HS-5 (cell line): Measurements from ENCODE around the gene FSHB.
"Not testable (repeated sequence)": the region's sequence is repeated elsewhere in the genome, so short reads cannot be mapped to it uniquely, and the experiment has no call there.

ENCODE experiments used
- DNase-seq: peaks from one replicate; pipeline ENCODE4 v3.0.0-alpha.2; 2012; ENCODE audit warnings: low read depth

FSHB gene

DNA sequence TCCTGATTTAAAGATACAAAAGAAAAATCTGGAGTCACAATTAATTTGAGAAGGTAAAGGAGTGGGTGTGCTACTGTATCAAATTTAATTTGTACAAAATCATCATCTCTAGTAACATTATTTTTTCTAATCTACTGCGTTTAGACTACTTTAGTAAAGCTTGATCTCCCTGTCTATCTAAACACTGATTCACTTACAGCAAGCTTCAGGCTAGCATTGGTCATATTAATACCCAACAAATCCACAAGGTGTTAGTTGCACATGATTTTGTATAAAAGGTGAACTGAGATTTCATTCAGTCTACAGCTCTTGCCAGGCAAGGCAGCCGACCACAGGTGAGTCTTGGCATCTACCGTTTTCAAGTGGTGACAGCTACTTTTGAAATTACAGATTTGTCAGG, at the start of gene FSHB:
Gene FSHB, plus strand, starts transcription at position 301 of the 400 bp plus-strand sequence. CDS start 889 bp downstream, outside the sequence.
- no peak for DNase-seq

DNA sequence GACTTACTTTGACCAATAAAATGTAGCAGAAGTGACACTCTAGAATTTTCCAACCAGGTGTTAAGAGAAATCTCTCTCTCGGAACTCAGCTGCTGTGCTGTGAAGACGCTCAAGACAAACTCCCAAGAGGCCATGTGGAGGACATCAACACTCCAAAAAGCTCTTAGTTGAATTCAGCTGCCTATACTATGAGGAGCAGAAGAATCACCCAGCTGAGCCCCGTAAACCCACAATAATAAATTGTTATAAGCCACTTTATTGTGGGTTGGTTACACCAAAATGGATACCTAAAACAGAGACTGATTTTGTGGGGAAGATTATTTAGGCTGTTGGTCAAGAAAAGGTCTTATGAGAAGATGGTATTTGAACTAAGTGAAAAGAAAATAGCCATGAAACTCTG, 44.1 kb upstream of the FSHB start:
- no peak for DNase-seq

DNA sequence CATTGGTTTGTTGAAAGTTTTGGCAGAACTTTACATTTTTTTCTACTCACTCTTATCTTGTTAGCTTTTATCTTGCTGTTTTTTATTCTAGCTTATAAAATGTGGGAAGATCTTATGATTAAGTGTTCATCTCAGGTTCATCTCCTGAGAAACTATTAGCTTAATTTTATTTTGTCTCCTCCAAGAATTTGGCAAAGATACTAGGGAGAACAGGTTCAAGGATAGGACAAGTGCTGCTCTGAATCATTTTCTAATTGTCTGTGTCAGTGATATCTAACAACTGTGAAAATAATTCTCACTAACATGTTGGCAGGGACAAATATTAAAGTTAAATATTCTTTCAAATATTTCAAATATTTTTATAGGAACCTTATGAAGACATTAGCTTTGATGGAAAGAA, 38.2 kb upstream of the FSHB start:
- DNase-seq, result no peak

DNA sequence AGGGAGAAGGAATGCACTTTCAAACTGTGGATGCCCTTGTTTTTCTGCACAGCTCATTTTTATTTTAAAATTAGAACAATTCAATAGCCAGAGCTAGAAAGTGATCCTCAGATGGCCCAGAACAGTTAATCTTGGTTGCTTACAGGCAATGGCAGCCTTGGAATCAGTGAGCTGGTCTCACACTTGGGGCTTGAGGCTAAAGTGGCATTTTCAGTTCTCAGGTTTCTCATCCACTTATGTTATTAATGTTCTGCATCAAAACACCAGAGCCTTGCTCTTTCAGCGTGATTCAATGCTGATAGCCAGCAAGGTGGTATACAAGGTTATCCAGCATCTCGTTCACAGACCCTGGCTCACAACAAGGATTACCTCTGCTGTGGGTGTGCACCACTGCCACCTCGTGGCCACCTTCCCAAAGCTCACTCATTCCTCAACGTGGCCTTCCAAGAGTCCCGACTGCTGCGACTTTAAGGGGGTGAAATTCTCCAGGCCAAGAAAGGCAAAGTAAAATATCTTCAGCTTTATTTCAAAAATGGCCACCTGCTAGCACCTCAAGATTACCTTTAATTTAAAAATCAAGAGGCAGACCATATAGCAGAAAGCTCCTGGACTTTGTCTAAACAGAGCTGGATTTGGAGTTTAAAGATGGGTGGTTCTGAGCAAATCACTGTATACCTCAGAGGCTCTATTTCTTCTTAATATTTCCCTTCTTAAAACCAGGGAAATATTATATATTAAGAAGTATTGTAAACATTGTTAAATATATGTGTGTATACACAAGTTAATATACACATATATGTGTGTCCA, 34.2 kb upstream of the FSHB start:
- peak; percentile 11 for DNase-seq

DNA sequence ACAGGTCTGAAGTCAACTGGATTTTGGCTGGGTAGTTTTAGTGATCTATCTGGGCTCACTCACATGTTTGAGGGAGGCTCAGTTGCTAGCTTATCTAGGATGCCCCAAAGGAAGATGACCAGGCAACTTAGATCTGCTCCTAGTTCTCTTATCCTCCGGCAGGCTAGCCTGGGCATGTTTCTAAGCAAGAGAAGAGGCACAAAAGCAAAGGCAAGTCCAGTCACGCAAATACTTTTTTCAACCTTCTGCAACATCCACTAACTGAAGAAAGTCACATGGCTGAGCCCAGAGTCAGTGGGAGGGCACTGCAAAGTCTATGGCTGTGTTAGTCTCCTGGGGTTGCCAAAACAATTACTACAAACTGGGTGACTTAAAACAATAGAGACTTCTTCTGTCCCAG, 32.9 kb upstream of the FSHB start:
- no peak for DNase-seq

DNA sequence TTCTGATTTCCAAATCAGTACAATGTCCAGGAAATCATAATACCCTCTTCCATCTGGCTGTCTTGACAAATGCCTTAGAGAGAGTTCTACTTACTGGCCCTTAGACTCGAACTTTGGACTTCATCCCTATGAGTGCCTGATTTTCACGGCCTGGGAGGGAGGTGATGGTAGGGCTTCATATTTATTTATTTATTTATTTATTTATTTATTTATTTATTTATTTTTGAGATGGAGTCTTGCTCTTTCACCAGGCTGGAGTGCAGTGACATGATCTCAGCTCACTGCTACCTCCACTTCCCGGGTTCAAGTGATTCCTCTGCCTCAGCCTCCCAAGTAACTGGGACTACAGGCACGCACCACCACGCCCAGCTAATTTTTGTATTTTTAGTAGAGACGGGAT, 27.8 kb upstream of the FSHB start:
- not testable (repeated sequence) for DNase-seq

DNA sequence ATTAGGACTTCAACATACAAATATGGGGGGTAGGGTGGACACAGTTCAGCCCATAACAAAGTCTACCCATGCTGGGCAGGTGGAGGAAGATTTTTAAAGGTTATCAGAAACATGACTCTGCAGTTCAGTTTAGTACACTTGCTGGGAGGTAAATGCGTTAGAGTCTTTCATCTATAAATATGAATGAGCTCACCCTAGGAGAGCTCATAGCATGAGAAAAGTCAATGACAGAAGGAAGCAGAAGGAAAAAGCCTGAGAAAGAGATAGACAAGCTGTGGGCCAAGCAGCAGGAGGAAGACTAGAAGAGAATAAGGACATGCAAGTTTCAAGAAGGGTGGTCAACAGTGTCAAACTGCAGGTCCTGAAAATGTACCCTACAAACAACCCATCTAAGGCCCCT, 27.0 kb upstream of the FSHB start:
- no peak for DNase-seq

DNA sequence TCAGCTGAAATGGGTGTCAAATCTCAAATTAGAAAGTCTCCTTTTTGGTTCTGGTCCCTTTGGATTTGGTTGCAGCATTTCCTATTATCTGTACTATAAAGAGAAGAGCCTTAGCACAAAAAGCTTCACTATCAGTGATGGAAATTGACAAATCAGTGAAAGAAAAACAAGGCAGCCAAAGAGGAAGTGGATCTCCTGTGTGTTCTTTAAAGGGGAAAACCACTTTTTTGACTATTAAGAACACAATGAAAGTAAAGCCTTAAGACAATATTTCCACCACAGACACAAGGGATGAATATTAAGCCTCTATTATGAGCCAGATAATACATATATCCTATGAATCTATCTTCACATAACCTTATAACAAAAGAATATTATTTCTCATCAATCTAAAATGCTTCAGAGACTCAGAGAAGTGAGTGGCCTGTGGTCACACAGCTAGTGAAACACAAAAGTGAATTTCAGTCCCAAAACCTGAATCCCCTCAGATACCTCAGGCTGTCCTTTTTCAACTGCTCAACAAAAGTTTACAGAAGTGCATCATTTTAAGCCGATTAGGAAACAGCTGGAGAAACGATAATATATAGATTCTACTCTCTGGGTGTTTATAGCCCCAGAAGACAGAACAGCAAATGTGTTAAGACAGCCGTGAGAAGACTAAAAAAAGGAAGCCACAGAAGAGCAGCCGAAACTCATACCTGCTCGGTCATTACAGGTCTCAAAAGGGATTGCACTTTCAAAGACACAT, 24.4 kb upstream of the FSHB start:
- no peak for DNase-seq

DNA sequence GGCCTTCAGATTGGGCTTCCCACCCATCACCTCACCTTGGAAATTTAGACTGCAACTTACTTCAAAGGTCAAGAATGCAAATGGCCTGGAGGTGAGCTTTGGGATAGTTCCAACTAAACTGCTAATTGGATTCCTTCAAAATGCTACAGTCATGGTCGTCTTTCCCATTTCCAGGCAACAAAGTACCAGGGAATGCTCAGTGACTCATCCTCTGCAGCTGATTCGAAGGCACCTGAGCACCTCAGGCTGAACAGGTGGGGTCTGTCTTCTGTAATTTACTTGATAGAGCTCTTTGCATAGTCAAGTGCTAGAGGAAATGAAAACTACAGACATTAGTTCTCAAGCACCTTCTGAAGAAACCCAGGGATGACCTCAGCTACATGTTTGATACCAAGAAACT, 20.5 kb upstream of the FSHB start:
- no peak for DNase-seq

DNA sequence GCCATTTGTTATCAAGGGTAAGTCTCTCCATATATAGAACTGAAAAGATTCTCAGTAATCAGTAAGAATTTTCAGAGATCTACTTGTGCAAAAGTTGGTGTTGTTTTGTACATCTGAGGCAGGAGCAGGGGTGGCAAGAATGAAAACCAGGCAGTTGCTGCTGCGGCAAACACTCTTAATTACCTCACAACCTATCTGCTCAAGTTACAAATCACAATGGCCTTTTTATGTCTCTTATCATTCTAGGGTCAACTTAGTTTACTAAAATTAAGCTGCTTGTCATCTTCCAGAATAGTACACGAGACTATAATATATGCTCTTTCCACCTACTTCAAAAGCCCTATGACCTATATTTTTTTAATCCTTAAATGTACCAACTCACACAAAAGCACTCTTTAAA, 14.3 kb upstream of the FSHB start:
- no peak for DNase-seq

DNA sequence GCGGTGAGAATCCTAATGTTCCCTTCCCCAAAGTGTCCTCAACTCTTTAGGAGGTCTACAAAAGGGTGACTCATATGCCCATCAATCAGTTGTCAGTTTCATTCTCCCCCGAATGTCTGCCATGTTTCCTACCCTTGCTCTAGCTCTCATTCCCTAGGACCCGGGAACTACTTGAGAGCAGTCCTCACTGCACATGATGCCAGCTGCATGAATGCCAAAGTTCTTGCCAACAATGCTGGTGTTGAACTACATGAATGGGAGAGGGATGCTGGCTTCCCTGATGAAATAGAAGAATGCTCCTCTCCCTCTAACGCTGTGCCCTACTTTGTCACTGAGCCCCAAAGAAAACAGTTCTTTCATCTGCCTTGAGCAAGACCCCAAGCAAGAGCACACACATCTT, 12.5 kb upstream of the FSHB start:
- no peak for DNase-seq

DNA sequence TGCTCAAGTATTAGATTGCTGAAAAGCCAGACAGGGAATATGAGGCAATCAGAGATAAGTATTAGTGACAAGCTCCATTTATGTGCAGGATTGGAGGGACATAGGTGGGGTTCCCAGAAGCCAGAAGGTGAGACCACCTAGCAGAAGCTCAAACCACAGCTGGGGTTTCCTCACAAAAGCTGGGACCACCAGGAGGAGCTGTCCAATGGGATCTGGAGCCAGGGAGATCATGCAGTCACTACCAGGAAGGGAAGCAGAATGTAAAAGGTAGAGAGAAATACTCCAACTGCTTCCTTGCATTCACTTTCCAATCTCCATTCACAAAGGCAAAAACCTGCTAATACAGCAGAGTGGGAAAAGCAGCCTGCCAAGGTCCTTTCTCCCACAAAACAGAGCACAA, 5.2 kb upstream of the FSHB start:
- no peak for DNase-seq

DNA sequence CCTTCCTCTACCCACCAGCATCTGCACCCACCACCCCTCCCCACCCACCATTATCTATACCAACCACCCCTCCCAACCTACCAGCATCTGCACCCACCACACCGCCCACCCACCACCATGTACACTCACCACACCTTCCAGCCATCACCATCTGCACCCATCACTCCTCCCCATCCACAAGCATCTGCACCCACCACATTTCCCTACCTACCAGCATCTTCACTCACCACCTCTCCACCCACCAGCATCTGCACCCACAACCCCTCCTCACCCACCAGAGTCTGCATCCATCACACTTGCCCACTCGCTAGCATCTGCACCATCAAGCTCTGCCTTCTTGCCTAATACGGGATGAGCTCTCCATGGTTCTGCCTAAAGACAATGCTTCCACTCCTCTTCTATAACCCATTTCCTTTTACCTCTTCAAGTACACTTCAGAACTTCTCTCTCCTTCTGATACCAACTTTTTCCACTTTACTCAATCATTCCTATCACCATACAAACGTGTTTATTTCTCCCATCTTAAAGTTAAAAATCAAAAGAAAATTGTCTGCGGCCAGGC, 2.4 kb upstream of the FSHB start:
- no peak for DNase-seq

DNA sequence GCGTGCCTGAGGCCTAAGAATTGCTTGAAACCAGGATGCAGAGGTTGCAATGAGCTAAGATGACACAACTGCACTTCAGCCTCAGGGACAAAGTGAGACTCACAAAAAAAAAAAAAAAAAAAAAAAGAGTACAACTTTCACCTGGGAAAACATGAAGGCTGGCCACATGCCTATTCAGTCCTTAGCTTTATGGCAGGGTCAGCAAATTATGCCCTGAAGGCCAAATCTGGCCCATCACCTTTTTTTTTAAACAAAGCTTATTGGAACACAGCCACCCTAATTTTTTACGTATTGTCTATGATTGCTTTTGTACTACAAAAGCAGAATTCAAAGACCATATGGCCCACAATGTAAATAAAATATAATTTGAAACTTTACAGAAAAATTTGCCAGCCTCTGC, 8.2 kb downstream of the FSHB start:
- no peak for DNase-seq

DNA sequence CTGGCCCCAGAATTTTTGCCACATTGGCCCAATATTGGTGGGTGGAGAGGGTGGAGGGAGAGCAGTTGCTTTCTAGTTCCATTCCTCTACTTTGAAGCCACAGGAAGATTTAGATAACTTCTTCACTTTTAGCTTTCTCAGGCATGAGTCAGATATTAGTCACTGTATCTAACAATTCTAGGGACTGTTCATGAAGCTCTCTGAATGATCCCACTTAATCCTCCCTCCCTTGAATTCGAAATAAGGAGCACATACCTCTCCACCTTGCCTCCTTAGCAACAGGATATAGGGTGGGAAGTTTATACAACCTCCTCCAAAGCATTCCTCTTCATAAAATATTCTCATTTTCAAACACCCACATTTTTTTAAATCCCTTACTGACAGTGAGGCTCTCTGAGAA, 13.5 kb downstream of the FSHB start:
- peak; percentile 72 for DNase-seq

DNA sequence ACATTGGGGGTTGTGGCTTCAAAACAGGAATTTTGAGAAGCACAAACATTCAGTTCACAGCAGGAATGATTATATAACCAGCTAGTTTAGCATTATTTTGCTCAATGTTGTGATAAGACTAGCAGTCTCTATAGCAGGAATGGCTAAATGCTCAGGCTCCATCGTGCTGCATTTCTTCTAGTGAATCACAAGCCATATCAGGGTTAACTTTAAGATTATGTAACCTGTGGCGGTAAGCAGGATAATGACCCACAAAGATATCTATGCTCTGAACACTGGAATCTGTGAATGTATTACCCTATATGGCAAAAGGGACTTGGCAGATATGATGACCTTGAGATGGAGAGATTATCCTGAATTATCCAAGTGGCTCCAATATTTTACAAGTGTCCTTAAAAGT, 14.8 kb downstream of the FSHB start:
- DNase-seq, result no peak

DNA sequence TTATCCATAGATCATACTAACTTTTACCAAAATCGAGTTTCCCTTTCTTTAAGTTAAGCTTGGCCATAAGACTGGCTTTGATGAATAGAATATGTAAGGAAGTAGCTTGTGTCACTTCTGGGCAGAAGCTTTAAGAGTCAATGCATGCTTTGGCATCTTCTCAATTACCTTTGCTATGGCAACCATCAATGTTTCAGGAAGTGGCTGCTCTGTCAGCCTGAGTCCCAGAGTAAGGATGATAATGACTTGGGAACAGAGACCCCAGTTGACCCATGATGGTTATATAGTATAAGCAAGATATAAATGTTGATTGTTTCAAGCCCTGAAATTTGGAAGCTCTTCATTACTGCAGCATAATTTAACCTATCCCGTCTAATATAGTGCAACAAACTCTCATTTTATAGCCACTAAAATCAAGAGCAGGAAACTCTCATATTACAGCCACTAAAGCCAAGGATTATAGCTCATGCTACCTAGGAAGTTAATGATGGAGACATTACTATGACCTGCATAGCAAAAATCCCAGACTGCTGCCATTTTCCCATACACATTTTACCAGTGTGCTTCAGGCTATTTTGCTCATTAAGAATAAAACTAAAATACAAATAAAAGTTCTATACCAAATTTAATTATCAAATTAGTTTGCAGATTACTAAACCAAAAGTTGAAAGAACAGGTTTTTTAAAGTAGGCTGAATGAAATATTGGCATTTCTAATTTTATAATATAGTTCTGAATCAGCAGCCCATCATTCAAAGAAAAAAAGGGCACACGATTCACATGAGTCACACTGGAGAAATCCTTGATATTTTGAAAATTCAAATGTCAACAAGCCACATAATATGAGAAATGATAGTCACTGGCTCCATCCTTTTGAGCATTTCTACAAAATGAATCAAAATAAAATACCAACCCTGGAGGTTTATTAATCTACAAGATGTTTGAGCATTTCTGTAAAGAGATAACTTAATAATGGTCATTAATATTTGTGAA, 23.8 kb downstream of the FSHB start:
- DNase-seq, result no peak

DNA sequence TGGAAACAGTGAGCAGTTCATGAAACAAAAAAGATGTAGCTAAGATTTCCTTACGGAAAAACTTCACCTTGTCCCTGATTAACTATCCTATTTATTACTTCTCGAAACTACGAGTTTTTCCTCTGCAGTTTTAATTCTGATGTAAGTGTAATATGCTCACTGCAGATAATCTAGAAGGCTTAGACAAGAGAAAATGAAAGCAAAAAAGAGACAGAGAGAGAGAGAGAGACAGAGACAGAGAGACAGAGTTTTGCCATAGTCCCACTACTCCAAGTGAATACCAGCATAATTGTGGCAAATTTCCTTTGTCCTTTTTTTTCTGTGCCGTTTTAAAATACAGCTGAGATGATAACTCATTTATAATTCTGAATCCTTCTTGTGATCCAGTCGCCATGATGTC, 24.8 kb downstream of the FSHB start:
- DNase-seq, result no peak

DNA sequence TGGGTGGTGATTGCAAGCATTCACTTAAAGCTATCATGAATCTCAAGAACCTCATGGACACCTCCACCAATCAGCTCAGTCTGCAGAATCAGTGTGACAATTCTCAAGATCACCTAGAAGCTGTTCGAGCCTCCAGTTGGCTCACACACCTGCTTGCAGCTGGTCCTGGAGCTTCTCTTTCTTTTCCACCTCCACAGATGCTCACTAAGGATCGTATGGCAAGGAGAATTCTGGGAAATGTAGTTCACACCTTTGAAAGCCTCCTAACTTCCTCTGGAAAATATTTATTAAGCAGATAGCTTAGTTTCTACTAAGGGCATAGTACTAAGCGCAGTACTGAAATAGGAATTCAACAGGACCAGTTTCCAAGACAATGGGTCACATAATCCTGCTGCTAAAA, 26.2 kb downstream of the FSHB start:
- no peak for DNase-seq

DNA sequence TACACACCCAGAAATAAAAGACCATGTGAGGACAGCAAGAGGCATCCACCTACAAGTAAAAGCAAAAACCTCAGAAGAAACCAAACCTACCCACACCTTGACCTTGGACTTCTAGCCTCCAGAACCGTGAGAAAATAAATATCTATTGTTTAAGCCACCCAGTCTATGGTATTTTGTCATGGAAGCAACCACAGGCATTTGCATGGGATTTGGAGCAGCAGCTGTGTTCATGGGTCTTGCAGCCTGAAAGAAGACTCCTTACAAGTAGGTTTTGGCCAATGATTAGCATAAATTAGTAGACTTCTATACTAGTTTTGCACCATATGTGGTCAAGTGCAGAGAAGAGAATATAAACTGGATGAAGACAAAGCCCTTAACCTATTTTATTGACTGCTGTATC, 27.9 kb downstream of the FSHB start:
- DNase-seq, result no peak

DNA sequence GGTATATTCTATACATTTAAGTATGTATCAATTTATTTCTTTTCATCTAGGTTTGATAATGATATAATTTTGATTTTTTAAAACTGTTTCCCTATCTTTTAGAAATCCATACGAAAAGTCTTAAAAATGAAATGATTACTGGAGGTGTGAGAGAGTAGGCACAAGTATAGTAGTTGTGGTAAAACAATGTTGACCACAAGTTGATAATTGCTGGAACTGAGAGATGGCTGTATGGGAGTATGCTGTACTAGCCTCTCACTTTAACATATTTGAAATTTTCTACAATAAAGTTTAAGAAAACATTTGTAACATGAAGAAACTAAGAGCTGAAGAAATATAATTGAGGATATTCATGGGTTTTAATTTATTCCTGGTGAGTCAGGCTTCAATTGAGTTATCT, 30.0 kb downstream of the FSHB start:
- no peak for DNase-seq

DNA sequence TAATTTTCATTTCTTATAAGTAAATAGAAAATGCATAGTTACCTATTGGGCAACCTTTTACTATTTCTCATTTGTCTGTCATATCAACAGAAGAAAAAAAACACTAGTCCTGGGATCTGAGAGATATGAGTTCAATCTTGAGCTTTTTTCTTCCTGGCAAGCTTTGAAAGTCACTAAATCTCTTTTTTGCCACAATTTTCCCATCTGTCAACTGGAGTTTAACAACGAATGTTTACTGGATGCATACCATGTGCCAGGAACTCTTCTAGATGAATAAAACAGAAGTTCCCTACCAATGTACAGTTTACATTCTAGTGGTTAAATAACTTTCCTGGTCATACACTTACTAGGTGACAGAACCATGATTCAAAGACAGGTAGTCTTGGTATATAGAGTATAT, 31.0 kb downstream of the FSHB start:
- no peak for DNase-seq
